D341Med (cell line): ENCODE measurements around the gene DACH1.
A peak's percentile ranks its signal among the peaks of the same experiment; 100 is the strongest.

ENCODE experiments used
- DNase-seq: peaks from one replicate; pipeline ENCODE4 v3.0.0; 2012; ENCODE audit warnings: low spot score

Gene DACH1

GRCh38 chr13:71774863-71775262, 92.1 kb downstream of the DACH1 start:
- DNase-seq = no peak

GRCh38 chr13:71773531-71773930, 93.5 kb downstream of the DACH1 start:
- DNase-seq = no peak

GRCh38 chr13:71772361-71772760, 94.6 kb downstream of the DACH1 start:
- DNase-seq = peak; percentile 30

GRCh38 chr13:71771144-71771543, 95.9 kb downstream of the DACH1 start:
- DNase-seq = no peak

- no peak for DNase-seq
These were observed 96.3 kb downstream of the DACH1 start for GRCh38 chr13:71770710-71771109.

GRCh38 chr13:71768881-71769280, 98.1 kb downstream of the DACH1 start:
- DNase-seq = no peak

- no peak for DNase-seq
These were observed 107.1 kb downstream of the DACH1 start for GRCh38 chr13:71759651-71760511.

GRCh38 chr13:71758828-71759227, 108.2 kb downstream of the DACH1 start:
- no peak for DNase-seq

- no peak for DNase-seq
These were observed 112.5 kb downstream of the DACH1 start for GRCh38 chr13:71754407-71754974.

GRCh38 chr13:71752775-71753513, 114.1 kb downstream of the DACH1 start:
- DNase-seq = no peak

- DNase-seq = no peak
These were observed 115.9 kb downstream of the DACH1 start for GRCh38 chr13:71751073-71751472.

- no peak for DNase-seq
These were observed 136.7 kb downstream of the DACH1 start for GRCh38 chr13:71730267-71730666.

- DNase-seq = no peak
These were observed 137.6 kb downstream of the DACH1 start for GRCh38 chr13:71729441-71729840.

GRCh38 chr13:71727662-71728061, 139.3 kb downstream of the DACH1 start:
- DNase-seq = no peak

- DNase-seq = no peak
These were observed 140.0 kb downstream of the DACH1 start for GRCh38 chr13:71727042-71727441.

- no peak for DNase-seq
These were observed 144.8 kb downstream of the DACH1 start for GRCh38 chr13:71722206-71722605.

- DNase-seq = no peak
These were observed 145.9 kb downstream of the DACH1 start for GRCh38 chr13:71721104-71721503.

GRCh38 chr13:71718931-71719330, 148.1 kb downstream of the DACH1 start:
- DNase-seq = no peak

GRCh38 chr13:71714802-71715375, 152.1 kb downstream of the DACH1 start:
- DNase-seq = no peak

GRCh38 chr13:71712988-71713653, 153.9 kb downstream of the DACH1 start:
- no peak for DNase-seq

GRCh38 chr13:71704656-71705055, 162.3 kb downstream of the DACH1 start:
- no peak for DNase-seq

GRCh38 chr13:71703138-71703537, 163.9 kb downstream of the DACH1 start:
- no peak for DNase-seq
